GM23338 (cell line): ENCODE measurements around the gene UVSSA. TPM values are rescaled to one million over a fixed set of nuclear protein-coding genes. Genes with fewer than 3 reads are reported as not detected.

Experiments used
- ATAC-seq: fragments of 200-7000 bp; cut with Tn5 transposase; 3 replicates; pipeline ENCODE4 v1.9.1; 2020
- DNase-seq: peaks from one replicate; pipeline ENCODE4 v3.0.0-alpha.2; 2015; ENCODE audit warnings: low spot score
- H2AFZ ChIP-seq: fragments of 200-600 bp; sonication (generic); 2 replicates; pipeline ENCODE4 v1.8.0; 2016; ENCODE audit warnings: antibody characterized with exemption, mild to moderate bottlenecking, moderate library complexity
- H3F3A ChIP-seq: fragments of 200-600 bp; sonication (generic); replicated peaks from 2 replicates; pipeline ENCODE4 v1.8.0; 2017; ENCODE audit warnings: antibody characterized with exemption, mixed run types, low read depth
- H3K27ac ChIP-seq: fragments of 200-600 bp; sonication (generic); 2 replicates; pipeline ENCODE4 v1.6.1; 2016; ENCODE audit warnings: low read depth
- H3K27me3 ChIP-seq: fragments of 200-600 bp; sonication (generic); 2 replicates; pipeline ENCODE4 v1.8.0; 2016; ENCODE audit warnings: mild to moderate bottlenecking, mixed run types, moderate library complexity; ENCODE audit not compliant: insufficient read depth
- H3K36me3 ChIP-seq: fragments of 200-600 bp; sonication (generic); 2 replicates; pipeline ENCODE4 v1.8.0; 2016; ENCODE audit warnings: mild to moderate bottlenecking; ENCODE audit not compliant: insufficient read depth
- H3K4me1 ChIP-seq: fragments of 200-600 bp; sonication (generic); 2 replicates; pipeline ENCODE4 v1.8.0; 2016; ENCODE audit warnings: mild to moderate bottlenecking, moderate library complexity; ENCODE audit not compliant: insufficient read depth
- H3K4me2 ChIP-seq: fragments of 200-600 bp; sonication (generic); 2 replicates; pipeline ENCODE4 v1.7.1; 2017; ENCODE audit warnings: mixed run types
- H3K4me3 ChIP-seq: fragments of 200-600 bp; sonication (generic); 2 replicates; pipeline ENCODE4 v1.6.1; 2016; ENCODE audit warnings: mixed run types
- H3K79me2 ChIP-seq: fragments of 200-600 bp; sonication (generic); replicated peaks from 2 replicates; pipeline ENCODE4 v1.8.0; 2017; ENCODE audit warnings: mild to moderate bottlenecking; ENCODE audit not compliant: insufficient read depth
- H3K9me2 ChIP-seq: fragments of 200-600 bp; sonication (generic); 2 replicates; pipeline ENCODE4 v1.8.0; 2017; ENCODE audit not compliant: insufficient read depth
- H4K20me1 ChIP-seq: fragments of 200-600 bp; sonication (generic); replicated peaks from 2 replicates; pipeline ENCODE4 v1.8.0; 2017; ENCODE audit warnings: mild to moderate bottlenecking; ENCODE audit not compliant: insufficient read depth
- H3K27ac Mint-ChIP-seq: 2 replicates; pipeline ENCODE4 v1.8.0; 2020; ENCODE audit warnings: inconsistent platforms, mild to moderate bottlenecking, moderate library complexity, mixed read lengths
- H3K27me3 Mint-ChIP-seq: 3 replicates; pipeline ENCODE4 v1.8.0; 2022; ENCODE audit warnings: low read depth, mild to moderate bottlenecking, moderate library complexity, mixed read lengths, inconsistent platforms; ENCODE audit not compliant: insufficient read depth, poor library complexity
- H3K36me3 Mint-ChIP-seq: 3 replicates; pipeline ENCODE4 v1.8.0; 2021; ENCODE audit warnings: low read depth, mild to moderate bottlenecking, inconsistent platforms, moderate library complexity, mixed read lengths
- H3K4me1 Mint-ChIP-seq: 3 replicates; pipeline ENCODE4 v1.8.0; 2020; ENCODE audit warnings: mild to moderate bottlenecking, inconsistent platforms, mixed read lengths
- H3K4me3 Mint-ChIP-seq: 3 replicates; pipeline ENCODE4 v1.8.0; 2021; ENCODE audit warnings: moderate library complexity, mild to moderate bottlenecking, inconsistent platforms, mixed read lengths
- H3K9me3 Mint-ChIP-seq: 3 replicates; pipeline ENCODE4 v1.8.0; 2020; ENCODE audit warnings: moderate library complexity, mild to moderate bottlenecking, inconsistent platforms, mixed read lengths
- CREB1 ChIP-seq: fragments of 250-450 bp; sonication (Bioruptor Pico); IDR thresholded peaks from 2 replicates; pipeline ENCODE4 v1.5.0; 2020; ENCODE audit warnings: low read depth, mild to moderate bottlenecking, moderate library complexity
- CTCF ChIP-seq, 2 experiments: fragments of 200-600 bp in 1 of 2; sonication (generic) in 1 of 2; conservative IDR thresholded peaks; 2 replicates each; pipeline versions ENCODE4 v1.5.1 to v1.6.1; 2016 to 2017; ENCODE audit warnings: antibody characterized with exemption in 2 of 2, low read depth in 2 of 2, mild to moderate bottlenecking in 2 of 2, moderate library complexity in 1 of 2
- STAT1 ChIP-seq: IDR thresholded peaks from one replicate; pipeline ENCODE4 v1.6.1; 2016; ENCODE audit warnings: antibody characterized with exemption; ENCODE audit not compliant: unreplicated experiment
- polyA plus RNA-seq: library from polyadenylated mRNA; unstranded; fragments of >200 nt; fragmentation: Nextera tagmentation; extraction: Ambion mirVana; gene quantifications from 2 replicates; pipeline ENCODE4 v1.2.1, GENCODE V29; 2016
- total RNA-seq: library from RNA; depleted of rRNA; stranded (reverse); fragments of >200 nt; shearing (Covaris generic); gene quantifications from 2 replicates; pipeline ENCODE4 v1.2.3, GENCODE V29; 2014
- TF ChIP-seq, protein P1 (sequence below): fragments of 250-450 bp; sonication (Bioruptor Pico); IDR thresholded peaks from 2 replicates; pipeline ENCODE4 v1.5.0; 2020; ENCODE audit warnings: mild to moderate bottlenecking, moderate library complexity

UVSSA gene
- total and polyA plus RNA-seq, 2 experiments from 2014 or later = 6.5 to 27.7 TPM

- Histone ChIP-seq H3F3A (no peaks in the 10 kb centered on the region), H3K4me2 (no peak overlapping the region), H3K27ac (no peak overlapping the region), H3K9me2 (no peaks in the 10 kb centered on the region), H3K4me3 (no peak overlapping the region), H3K79me2 (no peaks in the 10 kb centered on the region), H2AFZ (no peak overlapping the region), H3K27me3 (no peaks in the 10 kb centered on the region), H3K4me1 (no peaks in the 10 kb centered on the region), H4K20me1 (no peaks in the 10 kb centered on the region), H3K36me3 (no peaks in the 10 kb centered on the region)
- no peaks in the 10 kb centered on the region for H3K9me3 Mint-ChIP-seq
- TF ChIP-seq CTCF (conservative IDR thresholded peaks at IDR 0.05; ENCODE audit: low read depth in 2 of 2) = peak in 1 of 2 experiments; percentile 51; a peak in 2 of 4 replicates
- no peak for TF ChIP-seq STAT1
- ATAC-seq = no peak
- H3K4me3 Mint-ChIP-seq = no peak overlapping the region
- peaks cover 2% of the 10 kb centered on the region for H3K27me3 Mint-ChIP-seq
- DNase-seq = no peak
- no peaks in the 10 kb centered on the region for H3K4me1 Mint-ChIP-seq
- no peaks in the 10 kb centered on the region for H3K36me3 Mint-ChIP-seq
- H3K27ac Mint-ChIP-seq = no peak overlapping the region
These were observed 34.2 kb downstream of the UVSSA start for GRCh38 chr4:1381181-1381621.

DNA sequence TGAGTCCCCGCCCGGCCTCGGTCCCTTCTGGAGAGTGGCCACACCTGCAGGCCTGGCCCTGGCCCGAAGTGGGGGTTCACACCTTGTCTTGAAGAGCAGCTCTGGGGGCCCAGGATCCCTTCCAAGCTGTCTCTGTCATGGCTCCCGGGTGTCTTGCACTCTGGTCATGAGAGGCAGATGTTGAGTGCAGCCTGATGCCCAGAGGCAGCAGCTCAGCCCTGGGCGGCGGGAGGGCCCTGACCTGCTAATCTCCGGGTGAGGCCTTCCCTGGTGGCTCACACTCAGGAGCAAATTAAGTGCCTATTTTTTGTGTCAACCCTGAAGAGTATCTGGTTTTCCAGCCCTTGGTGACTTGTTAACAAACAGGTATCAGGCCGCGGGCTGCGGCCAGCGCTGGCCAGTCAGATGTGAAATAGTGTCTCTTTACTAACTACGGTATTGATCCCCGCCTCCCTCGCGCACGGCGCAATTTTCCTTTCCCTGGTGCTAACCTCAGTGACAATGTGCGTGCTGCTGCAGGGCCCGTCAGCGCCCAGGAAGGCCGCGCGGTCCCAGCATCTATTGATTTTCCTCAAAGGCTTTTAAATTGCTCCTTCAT lies 35.0 kb downstream of the UVSSA start:
- H3K27me3 ChIP-seq = no peaks in the 10 kb centered on the region
- Mint-ChIP-seq H3K9me3 (no peaks in the 10 kb centered on the region), H3K36me3 (0 out of 3 replicates have a peak, but pooled peaks cover 4% of the 10 kb centered on the region), H3K27ac (no peak overlapping the region), H3K4me3 (no peak overlapping the region), H3K4me1 (no peaks in the 10 kb centered on the region), H3K27me3 (peaks cover 2% of the 10 kb centered on the region)
- no peaks in the 10 kb centered on the region for H3K4me1 ChIP-seq
- no peak overlapping the region for H3K4me3 ChIP-seq
- no peak overlapping the region for H2AFZ ChIP-seq
- no peaks in the 10 kb centered on the region for H3K36me3 ChIP-seq
- ATAC-seq = no peak
- DNase-seq = no peak
- no peak for TF ChIP-seq CREB1 (CRISPR knock-in tag)
- TF ChIP-seq, protein P1, sequence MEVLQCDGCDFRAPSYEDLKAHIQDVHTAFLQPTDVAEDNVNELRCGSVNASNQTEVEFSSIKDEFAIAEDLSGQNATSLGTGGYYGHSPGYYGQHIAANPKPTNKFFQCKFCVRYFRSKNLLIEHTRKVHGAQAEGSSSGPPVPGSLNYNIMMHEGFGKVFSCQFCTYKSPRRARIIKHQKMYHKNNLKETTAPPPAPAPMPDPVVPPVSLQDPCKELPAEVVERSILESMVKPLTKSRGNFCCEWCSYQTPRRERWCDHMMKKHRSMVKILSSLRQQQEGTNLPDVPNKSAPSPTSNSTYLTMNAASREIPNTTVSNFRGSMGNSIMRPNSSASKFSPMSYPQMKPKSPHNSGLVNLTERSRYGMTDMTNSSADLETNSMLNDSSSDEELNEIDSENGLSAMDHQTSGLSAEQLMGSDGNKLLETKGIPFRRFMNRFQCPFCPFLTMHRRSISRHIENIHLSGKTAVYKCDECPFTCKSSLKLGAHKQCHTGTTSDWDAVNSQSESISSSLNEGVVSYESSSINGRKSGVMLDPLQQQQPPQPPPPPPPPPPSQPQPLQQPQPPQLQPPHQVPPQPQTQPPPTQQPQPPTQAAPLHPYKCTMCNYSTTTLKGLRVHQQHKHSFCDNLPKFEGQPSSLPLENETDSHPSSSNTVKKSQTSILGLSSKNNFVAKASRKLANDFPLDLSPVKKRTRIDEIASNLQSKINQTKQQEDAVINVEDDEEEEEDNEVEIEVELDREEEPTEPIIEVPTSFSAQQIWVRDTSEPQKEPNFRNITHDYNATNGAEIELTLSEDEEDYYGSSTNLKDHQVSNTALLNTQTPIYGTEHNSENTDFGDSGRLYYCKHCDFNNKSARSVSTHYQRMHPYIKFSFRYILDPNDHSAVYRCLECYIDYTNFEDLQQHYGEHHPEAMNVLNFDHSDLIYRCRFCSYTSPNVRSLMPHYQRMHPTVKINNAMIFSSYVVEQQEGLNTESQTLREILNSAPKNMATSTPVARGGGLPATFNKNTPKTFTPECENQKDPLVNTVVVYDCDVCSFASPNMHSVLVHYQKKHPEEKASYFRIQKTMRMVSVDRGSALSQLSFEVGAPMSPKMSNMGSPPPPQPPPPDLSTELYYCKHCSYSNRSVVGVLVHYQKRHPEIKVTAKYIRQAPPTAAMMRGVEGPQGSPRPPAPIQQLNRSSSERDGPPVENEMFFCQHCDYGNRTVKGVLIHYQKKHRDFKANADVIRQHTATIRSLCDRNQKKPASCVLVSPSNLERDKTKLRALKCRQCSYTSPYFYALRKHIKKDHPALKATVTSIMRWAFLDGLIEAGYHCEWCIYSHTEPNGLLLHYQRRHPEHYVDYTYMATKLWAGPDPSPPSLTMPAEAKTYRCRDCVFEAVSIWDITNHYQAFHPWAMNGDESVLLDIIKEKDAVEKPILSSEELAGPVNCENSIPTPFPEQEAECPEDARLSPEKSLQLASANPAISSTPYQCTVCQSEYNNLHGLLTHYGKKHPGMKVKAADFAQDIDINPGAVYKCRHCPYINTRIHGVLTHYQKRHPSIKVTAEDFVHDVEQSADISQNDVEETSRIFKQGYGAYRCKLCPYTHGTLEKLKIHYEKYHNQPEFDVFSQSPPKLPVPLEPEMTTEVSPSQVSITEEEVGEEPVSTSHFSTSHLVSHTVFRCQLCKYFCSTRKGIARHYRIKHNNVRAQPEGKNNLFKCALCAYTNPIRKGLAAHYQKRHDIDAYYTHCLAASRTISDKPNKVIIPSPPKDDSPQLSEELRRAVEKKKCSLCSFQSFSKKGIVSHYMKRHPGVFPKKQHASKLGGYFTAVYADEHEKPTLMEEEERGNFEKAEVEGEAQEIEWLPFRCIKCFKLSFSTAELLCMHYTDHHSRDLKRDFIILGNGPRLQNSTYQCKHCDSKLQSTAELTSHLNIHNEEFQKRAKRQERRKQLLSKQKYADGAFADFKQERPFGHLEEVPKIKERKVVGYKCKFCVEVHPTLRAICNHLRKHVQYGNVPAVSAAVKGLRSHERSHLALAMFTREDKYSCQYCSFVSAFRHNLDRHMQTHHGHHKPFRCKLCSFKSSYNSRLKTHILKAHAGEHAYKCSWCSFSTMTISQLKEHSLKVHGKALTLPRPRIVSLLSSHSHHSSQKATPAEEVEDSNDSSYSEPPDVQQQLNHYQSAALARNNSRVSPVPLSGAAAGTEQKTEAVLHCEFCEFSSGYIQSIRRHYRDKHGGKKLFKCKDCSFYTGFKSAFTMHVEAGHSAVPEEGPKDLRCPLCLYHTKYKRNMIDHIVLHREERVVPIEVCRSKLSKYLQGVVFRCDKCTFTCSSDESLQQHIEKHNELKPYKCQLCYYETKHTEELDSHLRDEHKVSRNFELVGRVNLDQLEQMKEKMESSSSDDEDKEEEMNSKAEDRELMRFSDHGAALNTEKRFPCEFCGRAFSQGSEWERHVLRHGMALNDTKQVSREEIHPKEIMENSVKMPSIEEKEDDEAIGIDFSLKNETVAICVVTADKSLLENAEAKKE (CRISPR knock-in tag) = no peak
- no peak overlapping the region for H3K4me2 ChIP-seq
- no peaks in the 10 kb centered on the region for H3K79me2 ChIP-seq
- H3F3A ChIP-seq = no peaks in the 10 kb centered on the region
- H4K20me1 ChIP-seq = no peaks in the 10 kb centered on the region
- H3K9me2 ChIP-seq = no peaks in the 10 kb centered on the region
- no peak overlapping the region for H3K27ac ChIP-seq
